GM18511 (cell line): ENCODE results near the gene AP1M2.

ENCODE experiments used
- ATAC-seq: cut with Tn5 transposase; IDR thresholded peaks from one replicate; pipeline ENCODE4 v1.9.1; 2021; ENCODE audit warnings: mild to moderate bottlenecking, moderate library complexity; ENCODE audit not compliant: unreplicated experiment

The AP1M2 gene

DNA sequence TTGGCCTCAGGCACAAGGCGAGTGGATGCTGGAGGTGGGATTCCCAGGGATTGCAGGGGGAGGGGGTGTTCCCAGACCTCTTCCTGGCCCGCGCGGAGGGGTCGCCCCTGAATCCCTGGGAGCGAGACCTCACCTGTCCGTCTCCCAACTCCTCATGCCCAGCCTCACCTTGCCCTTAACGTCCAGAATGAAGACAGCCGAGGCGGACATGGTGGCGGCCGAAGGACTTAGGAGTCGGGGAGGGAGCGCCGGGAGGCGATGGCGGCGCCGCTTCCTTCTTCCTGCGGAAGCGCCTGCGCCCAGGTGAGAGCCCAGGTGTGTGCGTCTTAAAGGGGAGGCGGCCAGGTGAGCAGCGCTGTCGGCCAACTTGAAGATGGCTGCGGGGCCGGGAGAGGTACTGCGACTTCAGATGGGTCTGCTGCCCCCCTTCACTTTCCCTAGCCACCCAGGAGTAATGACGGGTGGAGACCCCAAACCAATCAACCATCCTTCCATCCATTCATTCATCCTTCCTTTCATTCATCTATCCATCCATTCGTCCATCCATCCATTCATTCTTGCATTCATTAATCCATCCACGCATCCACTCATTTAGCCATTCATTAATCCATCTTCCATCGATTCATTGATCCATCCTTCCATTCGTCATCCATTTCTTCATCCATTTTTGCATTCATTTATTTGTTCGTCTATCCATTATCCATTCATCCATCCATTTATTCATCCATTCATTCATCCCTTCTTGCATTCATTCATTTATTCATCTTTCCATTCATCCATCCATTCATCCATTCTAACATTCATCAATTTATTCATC, at the start of gene AP1M2:
Gene AP1M2, minus strand, starts transcription at position 291 of the 817 bp plus-strand sequence. Its CDS starts 81 bp downstream, at position 210.
- no peak for ATAC-seq

GRCh38 chr19:10636304-10636972, 49.3 kb upstream of the AP1M2 start:
- no peak for ATAC-seq

- no peak for ATAC-seq
These were observed 47.9 kb upstream of the AP1M2 start for GRCh38 chr19:10634963-10635362.

GRCh38 chr19:10634430-10634829, 47.3 kb upstream of the AP1M2 start:
- ATAC-seq, result no peak

- ATAC-seq, result no peak
These were observed 44.8 kb upstream of the AP1M2 start for GRCh38 chr19:10631874-10632273.

GRCh38 chr19:10625762-10626138, 38.6 kb upstream of the AP1M2 start:
- ATAC-seq, result no peak

DNA sequence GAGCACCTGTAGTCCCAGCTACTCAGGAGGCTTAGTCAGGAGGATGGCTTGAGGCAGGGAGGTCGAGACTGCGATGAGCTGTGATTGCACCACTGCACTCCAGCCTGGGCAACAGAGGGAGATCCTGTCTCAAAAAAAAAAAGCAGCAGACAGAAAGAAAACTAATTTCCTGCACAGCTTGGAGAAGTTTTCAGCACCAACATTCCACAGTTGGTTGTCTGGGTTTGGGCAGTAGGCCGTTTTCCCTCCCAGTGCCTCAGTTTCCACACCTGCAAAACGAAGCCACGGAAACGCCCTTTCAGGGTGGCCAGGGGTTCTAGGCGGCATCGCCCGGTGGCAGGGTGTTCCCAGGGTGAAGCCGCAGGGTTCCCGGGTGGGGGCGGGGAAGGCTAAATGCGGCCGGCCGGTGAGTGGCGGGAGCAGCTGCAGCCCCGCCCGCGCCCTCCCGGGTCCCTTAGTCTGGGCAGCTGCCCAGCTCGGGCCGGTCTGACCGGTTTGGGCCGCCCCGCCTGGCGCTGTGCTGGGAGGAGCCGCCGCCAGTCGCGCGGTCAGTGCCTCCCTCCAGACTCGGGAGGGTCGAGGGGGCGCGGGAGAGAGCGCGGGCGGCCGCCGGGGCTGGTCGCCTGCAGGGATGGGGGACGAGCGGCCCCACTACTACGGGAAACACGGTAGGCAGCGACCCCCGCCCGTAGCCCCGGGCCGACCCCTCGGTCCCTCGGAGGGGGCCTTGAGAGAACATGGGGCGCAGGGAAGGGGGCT, 38.1 kb upstream of the AP1M2 start, which contains the start of gene SLC44A2:
Gene SLC44A2, plus strand, starts transcription at position 551 of the 759 bp plus-strand sequence. Its CDS starts 81 bp downstream, at position 632.
- ATAC-seq, result no peak

DNA sequence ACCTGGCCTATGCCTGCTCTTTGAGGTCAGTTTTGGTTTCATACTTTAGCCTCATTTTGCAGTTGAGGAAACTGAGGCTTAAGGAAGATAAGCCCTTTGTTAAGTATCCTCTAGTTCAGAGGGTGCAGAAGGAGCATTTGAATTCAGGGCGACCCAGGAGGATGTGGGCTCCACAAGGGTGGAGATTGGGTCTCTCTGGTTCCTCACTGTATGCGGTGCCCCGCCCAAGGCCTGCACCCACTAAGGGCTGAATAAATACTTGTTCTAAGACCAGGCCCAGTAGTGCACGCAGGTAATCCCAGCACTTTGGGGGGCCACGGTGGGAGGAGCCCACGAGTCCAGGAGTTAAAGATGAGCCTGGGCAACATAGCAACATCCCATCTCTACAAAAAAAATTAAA, 37.5 kb upstream of the AP1M2 start:
- no peak for ATAC-seq

- no peak for ATAC-seq
These were observed 34.9 kb upstream of the AP1M2 start for GRCh38 chr19:10621966-10622365.

- no peak for ATAC-seq
These were observed 33.7 kb upstream of the AP1M2 start for GRCh38 chr19:10620786-10621185.

- ATAC-seq, result no peak
These were observed 31.7 kb upstream of the AP1M2 start for GRCh38 chr19:10618846-10619245.

GRCh38 chr19:10617409-10618121, 30.5 kb upstream of the AP1M2 start:
- no peak for ATAC-seq

DNA sequence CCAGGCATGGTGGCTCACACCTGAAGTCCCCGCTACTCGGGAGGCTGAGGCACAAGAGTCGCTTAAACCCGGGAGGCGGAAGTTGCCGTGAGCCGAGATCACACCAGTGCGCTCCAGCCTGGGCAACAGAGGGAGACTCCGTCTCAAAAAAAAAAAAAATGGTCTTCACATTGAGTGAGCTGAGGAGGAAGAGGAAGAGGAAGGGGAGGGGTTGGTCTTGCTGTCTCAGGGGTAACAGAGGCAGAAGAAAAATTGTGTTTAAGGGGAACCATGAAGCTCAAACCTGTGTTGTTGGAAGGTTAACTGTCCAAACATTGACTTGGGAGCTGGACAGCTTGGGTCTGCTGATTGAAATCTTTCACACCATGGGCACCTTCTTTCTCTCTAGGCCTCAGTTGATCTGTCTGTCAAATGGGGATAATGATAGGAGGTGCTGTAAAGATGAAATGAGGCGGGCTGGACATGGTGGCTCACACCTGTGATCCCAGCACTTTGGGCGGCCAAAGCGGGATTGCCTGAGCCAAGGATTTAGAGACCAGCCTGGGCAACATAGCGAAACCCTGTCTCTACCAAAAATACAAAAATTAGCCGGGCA, 28.4 kb upstream of the AP1M2 start:
- ATAC-seq, result no peak

GRCh38 chr19:10612499-10613119, 25.5 kb upstream of the AP1M2 start:
- no peak for ATAC-seq

DNA sequence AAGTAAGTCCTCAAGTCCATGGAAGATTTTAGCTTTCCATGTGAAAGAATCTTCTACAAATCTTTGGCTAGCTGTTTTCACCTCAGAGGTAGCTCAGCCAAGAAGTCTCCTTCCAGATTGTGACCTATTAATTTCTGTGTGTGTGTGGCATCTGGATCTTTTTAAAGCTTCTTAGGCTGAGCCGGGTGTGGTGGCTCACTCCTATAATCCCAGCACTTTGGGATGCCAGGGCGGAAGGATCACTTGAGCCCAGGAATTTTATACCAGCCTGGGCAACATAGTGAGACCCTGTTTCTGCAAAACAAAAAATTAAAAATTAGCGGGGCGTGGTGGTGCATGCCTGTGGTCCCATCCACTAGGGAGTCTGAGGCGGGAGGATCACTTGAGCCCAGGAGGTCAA, 24.8 kb upstream of the AP1M2 start:
- ATAC-seq, result no peak

GRCh38 chr19:10604460-10604980, 17.4 kb upstream of the AP1M2 start:
- ATAC-seq, result peak; percentile 27

- ATAC-seq, result peak; percentile 36
These were observed 16.9 kb upstream of the AP1M2 start for GRCh38 chr19:10603873-10604459.

- peak; percentile 56 for ATAC-seq
These were observed 16.2 kb upstream of the AP1M2 start for GRCh38 chr19:10603084-10603872.
